Upper lobe of left lung (tissue), 6 donors: ENCODE measurements around the gene TMEM114. TPM values are rescaled to one million over a fixed set of nuclear protein-coding genes. Genes with fewer than 3 reads are reported as not detected.

Experiments used
- ATAC-seq, 2 donors: fragments of 200-7000 bp; cut with Tn5 transposase; one replicate each; pipeline ENCODE4 v1.9.1; 2022; ENCODE audit warnings: mild to moderate bottlenecking in 2 of 2, moderate library complexity in 2 of 2; ENCODE audit not compliant: low FRiP score in 2 of 2
- DNase-seq, 2 donors: peaks; one replicate each; pipeline ENCODE4 v3.0.0-alpha.2; 2019 to 2020
- H3K27ac ChIP-seq, 4 donors: fragments of 200-600 bp; sonication (generic); one replicate each; pipeline ENCODE4 v1.5.1; 2016 to 2019
- H3K27me3 ChIP-seq, 4 donors: fragments of 200-600 bp; sonication (generic); one replicate each; pipeline ENCODE4 v1.5.1; 2017 to 2019
- H3K36me3 ChIP-seq, 4 donors: fragments of 200-600 bp; sonication (generic); one replicate each; pipeline ENCODE4 v1.5.1; 2016 to 2019
- H3K4me1 ChIP-seq, 4 donors: fragments of 200-600 bp; sonication (generic); one replicate each; pipeline ENCODE4 v1.5.1; 2018 to 2019
- H3K4me3 ChIP-seq, 4 donors: fragments of 200-600 bp; sonication (generic); one replicate each; pipeline ENCODE4 v1.5.1; 2017 to 2019; ENCODE audit warnings: mild to moderate bottlenecking in 2 of 4, moderate library complexity in 1 of 4
- H3K9me3 ChIP-seq, 4 donors: fragments of 200-600 bp; sonication (generic); one replicate each; pipeline ENCODE4 v1.5.1; 2018 to 2019
- CTCF ChIP-seq, 6 experiments: fragments of 450-650 bp in 4 of 6; fragments of 200-600 bp in 2 of 6; sonication (generic) in 2 of 6; IDR thresholded peaks; one replicate each; pipeline ENCODE4 v1.5.1; 2016 to 2019; ENCODE audit warnings: antibody characterized with exemption in 6 of 6
- EP300 ChIP-seq, 4 donors: sonication (generic); formaldehyde crosslinking; IDR thresholded peaks; one replicate each; pipeline ENCODE4 v1.5.1; 2017; ENCODE audit warnings: antibody characterized with exemption in 4 of 4, control low read depth in 2 of 4
- POLR2A ChIP-seq, 4 donors: fragments of 450-650 bp; IDR thresholded peaks; one replicate each; pipeline ENCODE4 v1.5.1; 2016 to 2017; ENCODE audit warnings: antibody characterized with exemption in 4 of 4, mild to moderate bottlenecking in 2 of 4
- POLR2AphosphoS5 ChIP-seq, 2 donors: sonication (generic); formaldehyde crosslinking; IDR thresholded peaks; one replicate each; pipeline ENCODE4 v1.5.1; 2017; ENCODE audit warnings: antibody characterized with exemption in 2 of 2
- WGBS, 2 donors: methylation state at CpG; one replicate each; pipeline ENCODE4 v1.1.5; 2017 to 2018; 5-methylcytosine and 5-hydroxymethylcytosine counted together
- total RNA-seq, 6 donors: library from RNA; depleted of rRNA in 4 of 6; stranded (reverse); fragments of >200 nt in 4 of 6; gene quantifications; one replicate each; pipeline versions ENCODE4 v1.1.0 to v1.2.1, GENCODE V29; 2016 to 2021
- donor health status: DM: no; HTN: no; CAD: no; lungs with moderate emphysema.
- donor health status: DM: no; HTN: yes; CAD: no; lungs with severe emphysema.

The TMEM114 gene
- total RNA-seq, 6 donors from 2014 or later: not detected

- no peak overlapping the region for H3K4me3 ChIP-seq
- H3K27ac ChIP-seq: no peak overlapping the region
- no peaks in the 10 kb centered on the region for H3K4me1 ChIP-seq
- H3K9me3 ChIP-seq: no peaks in the 10 kb centered on the region
- no peaks in the 10 kb centered on the region for H3K36me3 ChIP-seq
- WGBS, 2 donors: 65 to 72% methylated on average over 6 of the region's 6 CpGs
- no peak for TF ChIP-seq EP300 (IDR thresholded peaks at IDR 0.05)
- TF ChIP-seq POLR2AphosphoS5 (IDR thresholded peaks at IDR 0.05): no peak
- TF ChIP-seq CTCF (IDR thresholded peaks at IDR 0.05): no peak
- TF ChIP-seq POLR2A (IDR thresholded peaks at IDR 0.05): no peak
- ATAC-seq: no peak
- no peak for DNase-seq
- no peaks in the 10 kb centered on the region for H3K27me3 ChIP-seq
Observed at GRCh38 chr16:8537691-8538342, 52.5 kb downstream of the TMEM114 start.

DNA sequence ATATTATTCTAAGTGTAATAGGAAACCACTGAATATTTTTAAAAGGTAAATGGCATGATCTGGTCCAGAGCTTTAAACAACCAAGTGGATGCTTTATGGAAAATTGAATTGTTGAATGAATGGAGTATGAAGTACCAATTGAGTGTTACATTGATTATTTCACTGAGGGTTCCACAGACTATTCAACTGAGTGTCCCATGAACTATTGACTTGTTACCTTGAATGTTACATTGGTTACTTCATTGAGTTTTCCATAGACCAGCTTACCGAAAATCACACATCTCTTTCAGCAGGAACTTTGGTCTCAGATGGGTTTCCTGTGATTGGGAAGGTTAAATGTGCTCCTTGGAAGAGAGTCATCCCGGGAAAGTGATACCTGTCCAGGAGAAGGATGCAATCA lies 56.8 kb downstream of the TMEM114 start:
- Histone ChIP-seq H3K36me3 (no peaks in the 10 kb centered on the region), H3K27ac (no peak overlapping the region), H3K9me3 (no peaks in the 10 kb centered on the region), H3K27me3 (no peaks in the 10 kb centered on the region), H3K4me1 (no peaks in the 10 kb centered on the region), H3K4me3 (no peak overlapping the region)
- ATAC-seq: no peak
- DNase-seq: no peak
- TF ChIP-seq POLR2A (IDR thresholded peaks at IDR 0.05): no peak
- no peak for TF ChIP-seq CTCF (IDR thresholded peaks at IDR 0.05)
- no peak for TF ChIP-seq EP300 (IDR thresholded peaks at IDR 0.05)
- TF ChIP-seq POLR2AphosphoS5 (IDR thresholded peaks at IDR 0.05): no peak
- 92 to 94% methylated on average over 2 of the region's 2 CpGs for WGBS, 2 donors

DNA sequence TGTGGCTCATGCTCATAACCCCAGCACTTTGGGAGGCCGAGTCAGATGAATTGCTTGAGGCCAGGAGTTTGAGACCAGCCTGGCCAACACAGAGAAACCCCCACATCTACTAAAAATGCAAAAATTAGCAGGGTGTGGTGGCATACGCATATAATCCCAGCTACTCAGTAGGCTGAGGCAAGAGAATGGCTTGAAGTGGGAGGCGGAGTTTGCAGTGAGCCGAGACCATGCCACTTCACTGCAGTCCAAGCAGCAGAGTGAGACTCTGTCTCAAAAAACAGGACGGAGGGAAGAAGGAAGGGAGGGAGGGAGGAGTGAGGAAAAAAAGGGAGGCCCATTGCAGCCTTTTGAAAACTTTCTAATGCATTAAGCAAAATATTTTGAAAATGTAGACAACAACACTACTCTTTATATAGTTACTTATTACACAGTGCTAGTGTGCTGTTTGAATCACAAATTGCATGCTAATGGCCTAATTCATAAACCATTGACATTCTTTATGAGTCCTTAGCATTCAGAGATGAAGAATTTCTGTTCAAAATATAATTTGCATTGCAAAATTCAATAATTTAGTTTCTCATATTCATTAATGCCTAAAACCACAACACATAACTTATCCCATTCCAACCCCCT lies 59.4 kb downstream of the TMEM114 start:
- no peak for DNase-seq
- Histone ChIP-seq H3K36me3 (no peaks in the 10 kb centered on the region), H3K4me3 (no peak overlapping the region), H3K9me3 (no peaks in the 10 kb centered on the region), H3K27me3 (no peaks in the 10 kb centered on the region), H3K4me1 (no peaks in the 10 kb centered on the region), H3K27ac (no peak overlapping the region)
- whole genome bisulfite sequencing, 2 donors: 53 to 63% methylated on average over 5 of the region's 5 CpGs
- TF ChIP-seq EP300 (IDR thresholded peaks at IDR 0.05) (no peak), CTCF (IDR thresholded peaks at IDR 0.05) (no peak), POLR2A (IDR thresholded peaks at IDR 0.05) (no peak), POLR2AphosphoS5 (IDR thresholded peaks at IDR 0.05) (no peak)
- ATAC-seq: no peak

DNA sequence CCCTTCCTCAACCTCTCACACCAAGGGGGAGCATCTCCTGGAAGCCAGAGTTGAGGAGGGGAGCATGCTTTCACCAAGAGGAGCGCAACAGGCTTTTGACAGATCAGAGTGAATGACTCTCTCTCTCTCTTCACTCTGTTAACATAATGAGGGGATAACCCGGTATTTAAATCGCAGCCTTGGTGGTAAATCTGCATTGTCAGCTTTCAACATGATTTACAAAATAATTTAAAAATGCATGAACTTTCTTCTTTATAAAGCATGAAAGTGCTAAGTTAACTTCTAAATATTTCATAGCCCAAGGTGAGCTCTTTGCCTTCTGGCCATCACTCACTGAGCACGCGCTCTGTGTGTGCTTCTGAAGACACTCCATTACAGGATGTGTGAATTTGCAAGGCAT lies 61.8 kb downstream of the TMEM114 start:
- ATAC-seq (no peak), DNase-seq (no peak)
- Histone ChIP-seq H3K4me3 (no peak overlapping the region), H3K27me3 (no peaks in the 10 kb centered on the region), H3K36me3 (no peaks in the 10 kb centered on the region), H3K4me1 (no peaks in the 10 kb centered on the region), H3K9me3 (no peaks in the 10 kb centered on the region), H3K27ac (no peak overlapping the region)
- 75 to 79% methylated on average over 5 of the region's 5 CpGs for WGBS, 2 donors
- TF ChIP-seq CTCF (IDR thresholded peaks at IDR 0.05) (no peak), POLR2AphosphoS5 (IDR thresholded peaks at IDR 0.05) (no peak), POLR2A (IDR thresholded peaks at IDR 0.05) (no peak), EP300 (IDR thresholded peaks at IDR 0.05) (no peak)

DNA sequence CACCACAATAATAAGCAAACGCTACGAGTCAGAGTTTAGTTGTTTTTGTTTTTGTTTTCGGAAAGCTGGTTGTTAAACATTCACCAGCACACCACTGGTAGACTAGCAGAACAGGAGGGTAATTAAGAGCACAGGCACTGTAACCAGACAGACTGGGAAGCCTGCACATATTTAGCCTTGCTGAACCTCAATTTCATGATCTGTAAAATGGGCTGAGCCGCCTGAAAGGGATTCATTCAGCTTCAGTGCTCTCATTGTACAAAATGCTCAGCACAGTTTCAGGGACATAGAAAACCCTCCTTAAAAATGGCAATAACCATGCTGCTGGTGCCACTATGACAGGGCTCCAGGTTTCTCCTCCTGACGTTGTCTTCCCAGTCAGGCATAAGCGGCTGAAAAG lies 66.4 kb downstream of the TMEM114 start:
- no peak for ATAC-seq
- TF ChIP-seq EP300 (IDR thresholded peaks at IDR 0.05) (no peak), POLR2AphosphoS5 (IDR thresholded peaks at IDR 0.05) (no peak), CTCF (IDR thresholded peaks at IDR 0.05) (no peak), POLR2A (IDR thresholded peaks at IDR 0.05) (no peak)
- Histone ChIP-seq H3K27ac (no peak overlapping the region), H3K36me3 (no peaks in the 10 kb centered on the region), H3K4me3 (no peak overlapping the region), H3K4me1 (no peaks in the 10 kb centered on the region), H3K27me3 (no peaks in the 10 kb centered on the region), H3K9me3 (no peaks in the 10 kb centered on the region)
- DNase-seq: no peak
- WGBS, 2 donors: 83 to 84% methylated on average over 6 of the region's 6 CpGs
